Measurements from ENCODE around the gene BTBD19. TPM values are rescaled to one million over a fixed set of nuclear protein-coding genes. Genes with fewer than 3 reads are reported as not detected.

BTBD19 gene
- total RNA-seq, 2 experiments from 2014 or later: 6.0 to 7.7 TPM

DNA sequence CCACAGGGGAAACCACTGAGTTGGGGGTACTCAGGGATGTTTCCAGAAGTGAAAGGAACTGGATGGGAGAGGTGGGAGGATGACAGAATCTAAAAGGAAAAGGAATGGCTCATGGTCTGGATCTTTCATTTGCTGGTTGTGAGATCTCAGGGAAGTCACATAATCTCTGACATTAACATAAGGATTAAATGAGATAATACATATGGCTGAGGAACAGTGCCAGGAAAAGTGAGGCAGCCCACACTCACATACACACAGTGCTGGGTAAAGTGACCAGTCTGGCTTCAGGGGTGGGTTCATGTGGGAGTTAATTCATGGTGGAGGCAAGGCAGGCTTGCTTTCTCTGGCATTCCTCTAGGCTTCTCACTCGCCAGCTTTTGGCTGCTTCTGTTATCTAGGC, 38.7 kb downstream of the BTBD19 start:
- ChIA-PET CTCF (no interaction called here), POLR2A (no interaction called here)
- Mint-ChIP-seq H3K27me3 (peaks cover 13% of the 10 kb centered on the region), H3K4me3 (no peak overlapping the region), H3K4me1 (peaks cover 7% of the 10 kb centered on the region), H3K36me3 (ENCODE audit: low read depth) (peaks cover 22% of the 10 kb centered on the region), H3K27ac (no peak overlapping the region), H3K9me3 (no peaks in the 10 kb centered on the region)
- no peak for DNase-seq

GRCh38 chr1:44847845-44848244, 39.5 kb downstream of the BTBD19 start:
- Mint-ChIP-seq H3K4me3 (no peak overlapping the region), H3K27me3 (peaks cover 9% of the 10 kb centered on the region), H3K4me1 (peaks cover 3% of the 10 kb centered on the region), H3K9me3 (no peaks in the 10 kb centered on the region), H3K27ac (no peak overlapping the region), H3K36me3 (ENCODE audit: low read depth) (peaks cover 22% of the 10 kb centered on the region)
- POLR2A ChIA-PET: no interaction called here
- CTCF ChIA-PET: no interaction called here
- no peak for DNase-seq

GRCh38 chr1:44848456-44849181, 40.3 kb downstream of the BTBD19 start:
- H3K9me3 Mint-ChIP-seq: no peaks in the 10 kb centered on the region
- peaks cover 9% of the 10 kb centered on the region for H3K27me3 Mint-ChIP-seq
- H3K36me3 Mint-ChIP-seq (ENCODE audit: low read depth): peaks cover 24% of the 10 kb centered on the region
- no peak overlapping the region for H3K27ac Mint-ChIP-seq
- CTCF ChIA-PET: interaction anchor here (1.0 to 1.2 kb wide), 2 partner anchors 19 to 33 kb away, joined by 3 read pairs; no protein-coding TSS in a partner anchor
- DNase-seq: no peak
- POLR2A ChIA-PET: no interaction called here
- peaks cover 3% of the 10 kb centered on the region for H3K4me1 Mint-ChIP-seq
- H3K4me3 Mint-ChIP-seq: no peak overlapping the region

DNA sequence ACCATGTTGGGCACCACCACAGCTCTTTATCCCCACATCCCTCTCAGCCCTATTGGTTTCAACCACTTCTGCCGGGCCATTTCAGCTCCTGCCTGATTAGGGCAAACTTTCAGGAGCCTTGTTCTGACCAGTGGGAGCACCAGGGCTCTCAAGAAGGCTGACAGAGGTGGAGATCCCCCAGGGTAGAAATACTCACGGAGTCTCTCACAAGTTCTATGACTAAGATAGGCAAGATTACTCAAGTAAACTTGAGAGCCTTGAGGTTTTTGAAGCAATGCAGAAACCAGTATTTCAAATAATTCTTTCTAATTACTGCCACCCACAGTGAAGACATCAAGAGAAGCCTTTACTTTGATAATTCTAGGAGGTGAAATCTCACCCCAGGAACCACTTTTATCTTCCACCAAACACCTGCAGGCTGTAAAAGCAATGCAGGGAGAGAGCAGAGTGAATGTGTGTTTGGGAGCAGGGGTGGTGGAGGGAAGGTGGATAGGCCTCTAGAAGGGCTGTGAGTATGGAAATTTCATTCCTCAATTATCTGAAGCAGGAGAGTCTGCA, 41.3 kb downstream of the BTBD19 start:
- CTCF ChIA-PET: interaction anchor here (1.0 kb wide), 1 partner anchor 32 kb away, joined by 3 read pairs; no protein-coding TSS in a partner anchor
- Mint-ChIP-seq H3K9me3 (no peaks in the 10 kb centered on the region), H3K4me1 (peaks cover 3% of the 10 kb centered on the region), H3K4me3 (no peak overlapping the region), H3K27ac (no peak overlapping the region), H3K36me3 (ENCODE audit: low read depth) (peaks cover 23% of the 10 kb centered on the region), H3K27me3 (peaks cover 1% of the 10 kb centered on the region)
- POLR2A ChIA-PET: no interaction called here
- no peak for DNase-seq

- POLR2A ChIA-PET: no interaction called here
- no peaks in the 10 kb centered on the region for H3K27me3 Mint-ChIP-seq
- H3K4me3 Mint-ChIP-seq: no peak overlapping the region
- H3K9me3 Mint-ChIP-seq: no peaks in the 10 kb centered on the region
- DNase-seq: no peak
- H3K4me1 Mint-ChIP-seq: peaks cover 3% of the 10 kb centered on the region
- peaks cover 26% of the 10 kb centered on the region for H3K36me3 Mint-ChIP-seq (ENCODE audit: low read depth)
- no peak overlapping the region for H3K27ac Mint-ChIP-seq
- CTCF ChIA-PET: no interaction called here
Observed at GRCh38 chr1:44851308-44851707, 43.0 kb downstream of the BTBD19 start.

GRCh38 chr1:44853201-44853600, 44.9 kb downstream of the BTBD19 start:
- DNase-seq: no peak
- Mint-ChIP-seq H3K36me3 (ENCODE audit: low read depth) (peaks cover 32% of the 10 kb centered on the region), H3K9me3 (no peaks in the 10 kb centered on the region), H3K27ac (no peak overlapping the region), H3K27me3 (no peaks in the 10 kb centered on the region), H3K4me3 (no peak overlapping the region), H3K4me1 (peaks cover 3% of the 10 kb centered on the region)
- ChIA-PET CTCF (no interaction called here), POLR2A (interaction anchor here (0.7 kb wide), 1 partner anchor 440 kb away, joined by 5 read pairs; no protein-coding TSS in a partner anchor)

GRCh38 chr1:44854970-44855369, 46.6 kb downstream of the BTBD19 start:
- no peak overlapping the region for H3K27ac Mint-ChIP-seq
- H3K4me1 Mint-ChIP-seq: no peaks in the 10 kb centered on the region
- ChIA-PET POLR2A (no interaction called here), CTCF (interaction anchor here (0.6 to 1.2 kb wide), 2 partner anchors 9 to 43 kb away, joined by 4 to 5 read pairs; no protein-coding TSS in a partner anchor)
- no peak for DNase-seq
- H3K4me3 Mint-ChIP-seq: no peak overlapping the region
- peaks cover 25% of the 10 kb centered on the region for H3K36me3 Mint-ChIP-seq (ENCODE audit: low read depth)
- no peaks in the 10 kb centered on the region for H3K27me3 Mint-ChIP-seq
- no peaks in the 10 kb centered on the region for H3K9me3 Mint-ChIP-seq

GRCh38 chr1:44855742-44856141, 47.4 kb downstream of the BTBD19 start:
- POLR2A ChIA-PET: no interaction called here
- H3K4me1 Mint-ChIP-seq: no peaks in the 10 kb centered on the region

GRCh38 chr1:44857446-44857845, 49.1 kb downstream of the BTBD19 start:
- H3K4me3 Mint-ChIP-seq: no peak overlapping the region
- H3K9me3 Mint-ChIP-seq: no peaks in the 10 kb centered on the region
- H3K4me1 Mint-ChIP-seq: no peaks in the 10 kb centered on the region
- peaks cover 21% of the 10 kb centered on the region for H3K36me3 Mint-ChIP-seq (ENCODE audit: low read depth)
- no peak for DNase-seq
- no peaks in the 10 kb centered on the region for H3K27me3 Mint-ChIP-seq
- H3K27ac Mint-ChIP-seq: no peak overlapping the region
- CTCF ChIA-PET: interaction anchor here (1.2 kb wide), 1 partner anchor 75 kb away, joined by 3 read pairs; no protein-coding TSS in a partner anchor
- POLR2A ChIA-PET: no interaction called here

More at GRCh38 chr1:44855742-44856141, 47.4 kb downstream of the BTBD19 start:
- no peak overlapping the region for H3K4me3 Mint-ChIP-seq
- no peaks in the 10 kb centered on the region for H3K9me3 Mint-ChIP-seq
- DNase-seq: no peak
- CTCF ChIA-PET: interaction anchor here (0.6 to 0.7 kb wide), 2 partner anchors 245 to 822 kb away, joined by 3 read pairs; no protein-coding TSS in a partner anchor
- H3K27me3 Mint-ChIP-seq: no peaks in the 10 kb centered on the region
- no peak overlapping the region for H3K27ac Mint-ChIP-seq
- H3K36me3 Mint-ChIP-seq (ENCODE audit: low read depth): peaks cover 21% of the 10 kb centered on the region

- no peaks in the 10 kb centered on the region for H3K27me3 Mint-ChIP-seq
- ChIA-PET CTCF (interaction anchor here (1.2 kb wide), 1 partner anchor 10 kb away, joined by 4 read pairs; no protein-coding TSS in a partner anchor), POLR2A (interaction anchor here (0.6 kb wide), 1 partner anchor 11 kb away, joined by 3 read pairs; no protein-coding TSS in a partner anchor)
- H3K4me1 Mint-ChIP-seq: no peaks in the 10 kb centered on the region
- no peak overlapping the region for H3K27ac Mint-ChIP-seq
- peaks cover 20% of the 10 kb centered on the region for H3K36me3 Mint-ChIP-seq (ENCODE audit: low read depth)
- no peak for DNase-seq
- H3K4me3 Mint-ChIP-seq: no peak overlapping the region
- no peaks in the 10 kb centered on the region for H3K9me3 Mint-ChIP-seq
Observed at GRCh38 chr1:44860331-44860730, 52.0 kb downstream of the BTBD19 start.

DNA sequence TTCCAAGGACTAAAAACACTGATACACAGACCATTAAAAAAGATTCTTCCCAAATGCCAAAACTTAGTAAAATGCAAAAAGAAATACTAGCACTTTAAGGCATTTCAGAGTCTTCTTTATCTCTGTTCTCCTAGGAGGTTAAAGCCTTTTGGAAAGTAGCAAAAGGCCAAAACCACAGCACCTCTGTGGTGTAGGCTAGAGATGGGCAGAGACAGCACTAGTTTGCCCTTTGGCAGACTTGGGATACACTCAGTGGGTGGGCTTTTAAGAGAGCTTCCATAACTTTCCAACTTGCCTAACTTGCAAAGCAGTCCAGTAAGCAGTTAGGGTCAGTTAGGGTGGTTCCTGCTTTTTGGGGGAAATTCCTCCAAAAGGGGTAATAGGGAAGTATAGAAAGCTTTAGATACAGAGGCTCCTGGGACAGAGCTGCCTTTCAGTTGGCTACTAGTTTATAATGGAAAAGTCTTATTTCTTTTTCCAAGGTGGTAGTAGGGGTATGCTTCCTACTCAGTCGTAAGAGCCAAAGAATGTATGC, 52.6 kb downstream of the BTBD19 start:
- H3K9me3 Mint-ChIP-seq: no peaks in the 10 kb centered on the region
- H3K27me3 Mint-ChIP-seq: no peaks in the 10 kb centered on the region
- ChIA-PET CTCF (interaction anchor here (0.8 to 1.7 kb wide), 3 partner anchors 9 to 14 kb away, joined by 3 to 4 read pairs (median 4); no protein-coding TSS in a partner anchor), POLR2A (interaction anchor here (0.6 kb wide), 1 partner anchor 10 kb away, joined by 3 read pairs; no protein-coding TSS in a partner anchor)
- no peaks in the 10 kb centered on the region for H3K4me1 Mint-ChIP-seq
- DNase-seq: no peak
- peaks cover 16% of the 10 kb centered on the region for H3K36me3 Mint-ChIP-seq (ENCODE audit: low read depth)
- no peak overlapping the region for H3K27ac Mint-ChIP-seq
- no peak overlapping the region for H3K4me3 Mint-ChIP-seq

DNA sequence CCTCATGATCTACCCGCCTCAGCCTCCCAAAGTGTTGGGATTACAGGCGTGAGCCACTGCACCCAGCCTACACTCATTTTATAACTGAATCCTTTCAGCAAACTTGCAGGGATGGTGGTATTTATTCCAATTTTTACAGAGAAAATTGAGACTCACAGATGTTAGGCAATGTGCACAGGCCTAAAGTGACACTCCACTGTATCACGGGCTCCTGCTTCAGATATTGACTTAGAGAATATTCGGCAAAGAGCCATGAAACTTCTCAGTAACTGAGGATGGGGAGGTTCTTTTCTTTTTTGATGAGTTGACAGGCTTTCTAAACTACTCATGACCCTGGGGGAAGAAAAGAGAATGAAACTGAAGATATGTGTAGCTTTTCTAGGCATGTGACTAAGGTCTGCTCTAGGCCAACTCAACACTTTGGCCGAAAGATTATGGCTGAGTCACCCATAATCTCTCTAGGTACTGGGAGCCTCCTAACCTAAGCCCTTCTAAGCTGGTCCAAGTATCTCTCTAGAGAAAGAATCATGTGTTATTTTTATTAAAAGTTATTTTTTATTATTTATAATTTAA, 54.6 kb downstream of the BTBD19 start:
- DNase-seq: no peak
- Mint-ChIP-seq H3K4me3 (no peak overlapping the region), H3K27me3 (no peaks in the 10 kb centered on the region), H3K9me3 (no peaks in the 10 kb centered on the region), H3K36me3 (ENCODE audit: low read depth) (peaks cover 8% of the 10 kb centered on the region), H3K27ac (no peak overlapping the region), H3K4me1 (no peaks in the 10 kb centered on the region)
- ChIA-PET POLR2A (no interaction called here), CTCF (no interaction called here)

Measured in activated CD4-positive, alpha-beta T cell treated with anti-CD3 and anti-CD28 coated beads, Interleukin-2, amount 10 ng/mL, durations not matched to agents 7 days and 5 days (primary cell).